Glutamatergic neuron (in vitro differentiated cells): ENCODE results near the gene BRD2. TPM values are rescaled to one million over a fixed set of nuclear protein-coding genes. Genes with fewer than 3 reads are reported as not detected.

Experiments
- DNase-seq: peaks from one replicate; pipeline ENCODE4 v3.0.0; 2022
- H3K27ac Mint-ChIP-seq: one replicate; pipeline ENCODE4 v1.8.0; 2020; ENCODE audit warnings: mild to moderate bottlenecking, mixed read lengths, inconsistent platforms; ENCODE audit not compliant: unreplicated experiment
- H3K27me3 Mint-ChIP-seq: one replicate; pipeline ENCODE4 v1.8.0; 2020; ENCODE audit warnings: mild to moderate bottlenecking, moderate library complexity, mixed read lengths, inconsistent platforms; ENCODE audit not compliant: unreplicated experiment
- H3K36me3 Mint-ChIP-seq: one replicate; pipeline ENCODE4 v1.8.0; 2020; ENCODE audit warnings: mild to moderate bottlenecking, mixed read lengths, inconsistent platforms; ENCODE audit not compliant: unreplicated experiment
- H3K4me1 Mint-ChIP-seq: one replicate; pipeline ENCODE4 v1.8.0; 2020; ENCODE audit warnings: mild to moderate bottlenecking, low read depth, mixed read lengths, inconsistent platforms; ENCODE audit not compliant: unreplicated experiment
- H3K4me3 Mint-ChIP-seq: one replicate; pipeline ENCODE4 v1.8.0; 2020; ENCODE audit warnings: mild to moderate bottlenecking, mixed read lengths, inconsistent platforms; ENCODE audit not compliant: unreplicated experiment
- H3K9me3 Mint-ChIP-seq: one replicate; pipeline ENCODE4 v1.8.0; 2020; ENCODE audit warnings: mild to moderate bottlenecking, moderate library complexity, mixed read lengths, inconsistent platforms; ENCODE audit not compliant: unreplicated experiment
- CTCF ChIP-seq: fragments of 200-600 bp; sonication (generic); IDR thresholded peaks from one replicate; pipeline ENCODE4 v1.5.0; 2021; ENCODE audit not compliant: partially characterized antibody, unreplicated experiment
- total RNA-seq: library from RNA; stranded (reverse); fragmentation: NEBNext Ultra II Directional; extraction: Animal tissue kit (Norgen Biotek cat#: 25700); gene quantifications from one replicate; pipeline ENCODE4 v1.2.1, GENCODE V29; 2021; ENCODE audit not compliant: unreplicated experiment

Gene BRD2
- total RNA-seq, 1 donor from 2014 or later = 213 TPM

DNA sequence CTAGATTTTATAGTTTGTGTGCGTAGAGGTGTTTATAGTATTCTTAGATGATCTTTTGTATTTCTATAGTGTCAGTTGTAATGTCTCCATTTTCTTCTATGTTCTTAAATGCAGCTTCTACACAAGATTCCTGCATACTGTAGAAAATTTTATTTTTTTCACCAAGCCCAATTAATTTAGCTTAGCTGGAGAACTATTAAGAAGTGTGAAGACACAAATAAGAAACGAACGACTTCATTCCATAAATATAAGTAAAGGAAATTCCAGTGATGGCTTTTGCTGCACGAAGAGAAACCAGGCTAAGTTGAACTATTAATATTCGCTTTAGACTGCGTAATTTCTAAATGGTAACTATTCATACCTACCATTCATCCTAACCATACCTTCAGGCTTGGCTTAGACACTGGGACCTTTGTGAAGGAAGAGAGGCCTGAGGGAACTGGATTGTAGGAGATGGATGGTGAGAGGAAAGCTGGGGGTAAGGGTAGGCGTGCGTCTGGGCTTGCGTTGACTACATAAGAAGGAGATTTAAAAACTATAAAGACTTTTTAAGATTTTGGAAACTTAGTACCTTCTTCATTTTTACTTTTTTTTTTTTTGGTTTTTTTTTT, 25.1 kb downstream of the BRD2 start:
- H3K36me3 Mint-ChIP-seq = no peaks in the 10 kb centered on the region
- H3K4me3 Mint-ChIP-seq = no peak overlapping the region
- no peaks in the 10 kb centered on the region for H3K9me3 Mint-ChIP-seq
- no peak for TF ChIP-seq CTCF
- H3K4me1 Mint-ChIP-seq = no peaks in the 10 kb centered on the region
- no peak overlapping the region for H3K27ac Mint-ChIP-seq
- H3K27me3 Mint-ChIP-seq = peaks cover under 1% of the 10 kb centered on the region
- no peak for DNase-seq

DNA sequence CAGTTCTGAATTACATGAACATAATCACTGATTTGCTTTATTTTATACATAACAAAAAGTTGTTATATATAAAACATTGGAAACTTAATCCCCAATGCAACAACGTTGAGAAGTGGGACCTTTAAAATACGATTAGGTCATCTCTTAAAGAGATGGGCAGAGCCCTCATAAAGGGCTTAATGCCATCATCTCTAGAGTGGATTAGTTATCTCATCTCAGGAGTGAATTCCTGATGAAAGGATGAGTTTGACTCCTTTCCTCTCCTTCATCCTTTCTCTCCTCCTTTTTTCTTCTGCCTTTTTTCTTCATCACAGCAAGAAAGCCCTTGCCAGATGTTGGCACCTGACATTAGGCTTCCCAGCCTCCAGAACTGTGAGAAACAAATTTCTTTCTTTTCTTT, 27.1 kb downstream of the BRD2 start:
- Mint-ChIP-seq H3K27ac (no peak overlapping the region), H3K4me3 (no peak overlapping the region), H3K9me3 (no peaks in the 10 kb centered on the region), H3K36me3 (no peaks in the 10 kb centered on the region), H3K4me1 (no peaks in the 10 kb centered on the region), H3K27me3 (peaks cover 2% of the 10 kb centered on the region)
- TF ChIP-seq CTCF = no peak
- no peak for DNase-seq

DNA sequence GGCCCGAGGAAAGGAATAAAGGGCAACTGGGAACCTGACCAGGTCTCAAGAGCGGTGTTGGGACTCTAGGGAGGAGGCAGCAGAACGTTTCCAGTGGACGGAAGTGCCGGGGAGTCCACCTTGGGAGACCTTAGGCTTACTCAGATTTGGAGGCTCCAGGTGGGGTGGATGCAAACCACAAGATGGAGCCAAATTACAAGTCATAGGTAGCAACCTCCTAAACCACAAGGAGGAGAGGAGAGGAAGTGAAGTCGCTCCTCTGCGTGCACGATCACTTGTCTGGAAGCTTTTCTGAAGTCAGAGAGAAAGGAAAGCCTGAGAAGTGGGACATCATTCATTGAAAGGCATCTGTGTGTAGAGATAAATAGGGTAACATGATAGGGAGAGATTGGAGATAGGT, 31.7 kb downstream of the BRD2 start:
- no peaks in the 10 kb centered on the region for H3K9me3 Mint-ChIP-seq
- peaks cover 2% of the 10 kb centered on the region for H3K27me3 Mint-ChIP-seq
- no peak for DNase-seq
- TF ChIP-seq CTCF = no peak
- no peak overlapping the region for H3K27ac Mint-ChIP-seq
- H3K4me1 Mint-ChIP-seq = no peaks in the 10 kb centered on the region
- no peaks in the 10 kb centered on the region for H3K36me3 Mint-ChIP-seq
- H3K4me3 Mint-ChIP-seq = no peak overlapping the region

DNA sequence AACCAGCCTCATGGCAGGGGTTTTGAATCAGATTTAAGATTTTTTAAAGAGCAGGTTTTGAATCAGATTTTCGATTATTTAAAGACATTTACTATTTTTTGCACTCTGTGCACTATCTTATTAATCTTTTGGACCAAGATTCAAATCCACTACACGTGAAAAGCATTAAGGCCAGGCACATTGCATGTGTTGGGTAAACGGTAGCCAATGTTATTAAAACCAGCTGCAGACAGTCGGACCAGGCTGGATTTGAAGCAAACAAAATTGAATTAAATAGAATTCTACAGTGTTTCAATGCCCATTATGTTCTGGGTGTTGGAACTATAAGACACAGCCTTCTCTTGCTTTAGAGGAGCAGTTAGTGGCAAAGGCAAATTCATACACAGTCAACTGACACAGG, 33.3 kb downstream of the BRD2 start:
- no peaks in the 10 kb centered on the region for H3K4me1 Mint-ChIP-seq
- H3K36me3 Mint-ChIP-seq = no peaks in the 10 kb centered on the region
- H3K9me3 Mint-ChIP-seq = no peaks in the 10 kb centered on the region
- H3K27ac Mint-ChIP-seq = no peak overlapping the region
- H3K27me3 Mint-ChIP-seq = peaks cover 2% of the 10 kb centered on the region
- H3K4me3 Mint-ChIP-seq = no peak overlapping the region
- TF ChIP-seq CTCF = no peak
- DNase-seq = no peak

DNA sequence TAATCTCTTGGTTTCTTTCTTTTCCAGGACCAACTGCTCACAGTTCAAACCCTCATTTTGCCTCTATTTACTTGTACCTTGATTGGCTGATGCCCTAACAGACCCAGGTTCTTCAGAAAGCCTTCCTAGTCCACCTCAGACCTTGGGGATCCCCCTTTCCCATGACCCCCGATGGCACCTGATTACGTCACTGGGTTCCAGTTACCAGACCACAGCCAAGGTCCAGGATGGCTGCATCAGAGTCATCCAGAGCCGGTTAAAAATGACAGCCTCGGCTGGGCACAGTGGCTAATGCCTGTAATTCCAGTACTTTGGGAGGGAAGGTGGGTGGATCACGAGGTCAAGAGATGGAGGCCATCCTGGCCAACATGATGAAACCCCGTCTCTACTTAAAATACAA, 36.5 kb downstream of the BRD2 start:
- no peak overlapping the region for H3K27ac Mint-ChIP-seq
- no peak overlapping the region for H3K4me3 Mint-ChIP-seq
- peaks cover 2% of the 10 kb centered on the region for H3K27me3 Mint-ChIP-seq
- no peaks in the 10 kb centered on the region for H3K4me1 Mint-ChIP-seq
- peaks cover 2% of the 10 kb centered on the region for H3K9me3 Mint-ChIP-seq
- DNase-seq = no peak
- H3K36me3 Mint-ChIP-seq = no peaks in the 10 kb centered on the region
- TF ChIP-seq CTCF = no peak
